ENCODE measurements around the gene SNX9. TPM values are rescaled to one million over a fixed set of nuclear protein-coding genes. Genes with fewer than 3 reads are reported as not detected.
A peak's percentile ranks its signal among the peaks of the same experiment; 100 is the strongest.

The SNX9 gene
- total RNA-seq (2021; fragmentation: NEBNext Ultra II Directional; extraction: Animal tissue kit (Norgen Biotek cat#: 25700)) (23.1 and 23.2 TPM in 2 replicates), polyA plus RNA-seq (2011; rRNA removed) (10.9 and 11.8 TPM in 2 replicates), polyA minus RNA-seq (2011; rRNA and poly(A)+ RNA removed) (15.1 and 15.9 TPM in 2 replicates)
- polyA plus RNA-seq (2011; cell fraction: cytosol; rRNA removed) = 17.8 TPM
- 14.7 TPM for polyA plus RNA-seq (2011; cell fraction: nucleus; rRNA removed)
- 14.0 to 18.2 TPM (median 16.2 TPM) in 4 replicates for polyA plus RNA-seq (2012, experiment 1 of 2)
- polyA plus RNA-seq (2012, experiment 2 of 2) = 3.6 TPM
- 20.5 TPM for polyA plus RNA-seq (2013, experiment 1 of 2)
- 20.3 TPM for polyA plus RNA-seq (2013, experiment 2 of 2)
- 11.9 TPM for polyA minus RNA-seq (2011; cell fraction: cytosol; rRNA and poly(A)+ RNA removed)
- 10.2 TPM for polyA minus RNA-seq (2011; cell fraction: nucleus; rRNA and poly(A)+ RNA removed)
- long read RNA-seq, experiment 1, full-length matches to known transcripts = 6 of 26 reads
- long read RNA-seq, experiment 1, partial matches to known transcripts = 16 of 26 reads
- long read RNA-seq, experiment 1, other reads (novel, unspliced or antisense) = 4 of 26 reads
- long read RNA-seq, experiment 2, partial matches to known transcripts = 1 of 2 reads
- long read RNA-seq, experiment 2, other reads (novel, unspliced or antisense) = 1 of 2 reads

DNA sequence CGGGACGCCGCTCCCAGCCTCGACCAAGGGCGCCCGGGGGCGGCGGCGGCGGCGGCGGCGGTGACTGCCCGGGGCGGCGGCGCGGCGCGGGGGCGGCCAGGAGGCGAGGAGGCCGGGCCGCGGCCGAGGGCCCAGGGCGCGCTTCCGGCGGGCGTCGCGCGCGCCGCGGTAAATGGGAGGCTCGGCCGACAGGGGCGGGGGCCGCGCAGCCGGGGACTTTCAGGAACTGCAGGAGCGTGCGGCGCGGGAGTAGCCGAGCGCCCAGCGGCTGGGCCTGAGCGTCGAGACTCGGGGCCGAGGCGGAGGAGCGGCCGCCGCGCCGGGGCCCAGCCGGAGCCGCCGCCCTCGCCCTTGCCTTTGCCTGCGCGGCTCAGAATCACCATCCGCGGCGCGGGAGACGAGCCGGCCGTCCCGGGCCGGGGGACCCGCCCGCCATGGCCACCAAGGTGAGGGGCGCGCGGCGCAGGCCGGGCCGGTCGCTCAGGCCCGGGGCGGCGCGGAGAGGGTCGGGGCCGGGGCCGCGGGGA, at the start of gene SNX9:
Gene SNX9 (plus strand): TSS at position 246 of the 527 bp plus-strand sequence. CDS start 189 bp downstream, at position 435.
- Histone ChIP-seq H2BK20ac (ENCODE audit: low read length) (no peak within 1 kb of the TSS), H3K18ac (ENCODE audit: extremely low read depth, low read length) (peak within 1 kb of the TSS; percentile 87), H2AFZ (ENCODE audit: low read length) (0 out of 2 replicates have a peak within 1 kb of the TSS, but pooled peaks have one; percentile 6), H3K79me1 (ENCODE audit: low read depth, low read length) (no peaks in the 10 kb centered on the region), H3K79me2 (ENCODE audit: control insufficient read depth in 1 of 2, insufficient read depth in 2 of 2, low read length in 2 of 2) (peaks cover 0 to 34% of the 10 kb centered on the region in 2 experiments; a peak in 3 of 4 replicates), H4K8ac (ENCODE audit: extremely low read depth, insufficient read depth, low read length) (peak within 1 kb of the TSS; percentile 93), H2BK15ac (ENCODE audit: low read length) (no peak within 1 kb of the TSS), H4K20me1 (replicated peaks in 1 of 2; ENCODE audit: control insufficient read depth in 1 of 2, insufficient read depth in 2 of 2, low read length in 2 of 2) (no peaks in the 10 kb centered on the region), H3K9me3 (ENCODE audit: insufficient read depth in 2 of 2, low read depth in 1 of 2, low read length in 1 of 2) (no peaks in the 10 kb centered on the region), H3K14ac (ENCODE audit: insufficient read length) (no peak within 1 kb of the TSS), H3K27me3 (replicated peaks in 1 of 4; ENCODE audit: control insufficient read depth in 3 of 4, extremely low read depth in 1 of 4, insufficient read depth in 3 of 4, low read length in 3 of 4) (no peaks in the 10 kb centered on the region), H3K56ac (replicated peaks; ENCODE audit: insufficient read length, low read depth, low read length) (peak within 1 kb of the TSS; percentile 86), H4K5ac (ENCODE audit: insufficient read length, low read depth, low read length) (peak within 1 kb of the TSS; percentile 86), H3K9ac (replicated peaks in 1 of 4; ENCODE audit: extremely low read depth in 1 of 4, low read depth in 3 of 4, low read length in 3 of 4) (peak within 1 kb of the TSS; percentile 54 to 94 (median 74)), H3K4me1 (replicated peaks in 1 of 4; ENCODE audit: control insufficient read depth in 3 of 4, insufficient read depth in 4 of 4, low read length in 3 of 4) (peaks cover 0 to 6% (median 5%) of the 10 kb centered on the region in 4 experiments; a peak in 3 of 7 replicates), H3K27ac (ENCODE audit: low read depth, low read length) (peak within 1 kb of the TSS; percentile 67), H4K91ac (replicated peaks; ENCODE audit: insufficient read length, low read length) (peak within 1 kb of the TSS; percentile 73), H3K4ac (replicated peaks; ENCODE audit: insufficient read length, low read depth, low read length) (peak within 1 kb of the TSS; percentile 85), H3K4me2 (ENCODE audit: insufficient read depth in 1 of 2, low read depth in 2 of 2, low read length in 2 of 2) (peak within 1 kb of the TSS; percentile 72 to 80), H2BK5ac (ENCODE audit: low read depth, low read length) (peak within 1 kb of the TSS; percentile 49; the same call in 1 of the 2 replicates), H3K23me2 (ENCODE audit: low read depth, low read length) (peaks cover 4% of the 10 kb centered on the region), H2AK5ac (ENCODE audit: low read depth, low read length) (no peak within 1 kb of the TSS), H2BK120ac (replicated peaks; ENCODE audit: low read depth, low read length) (peak within 1 kb of the TSS; percentile 33), H3K4me3 (ENCODE audit: extremely low read depth in 1 of 4, insufficient read depth in 2 of 4, low read depth in 3 of 4, low read length in 4 of 4) (peak within 1 kb of the TSS; percentile 65 to 81 (median 66)), H3K36me3 (ENCODE audit: control insufficient read depth in 2 of 4, insufficient read depth in 4 of 4, low read length in 3 of 4) (no peaks in the 10 kb centered on the region), H2BK12ac (ENCODE audit: low read depth, low read length) (no peak within 1 kb of the TSS; the same call in 1 of the 2 replicates), H3K23ac (ENCODE audit: insufficient read length) (no peak within 1 kb of the TSS)
- peak in 1 of 2 experiments; percentile 72 for DNase-seq (ENCODE audit: low read depth in 1 of 2, low spot score in 2 of 2)
- CTCF ChIA-PET (ENCODE audit: partially characterized antibody) = no interaction called here
- 1% methylated on average over 19 of the region's 92 CpGs; no CpG with 5 or more reads in 1 of the 2 experiments for WGBS, 2 experiments (ENCODE audit: extremely low coverage in 1 of 2, insufficient coverage in 1 of 2, insufficient read length in 1 of 2, insufficient replicate concordance in 2 of 2, low coverage in 1 of 2, low lambda C conversion rate in 2 of 2, missing lambda C conversion rate in 1 of 2)
- POLR2A ChIA-PET (ENCODE audit: partially characterized antibody) = interaction anchor here (0.8 to 1.0 kb wide), 3 partner anchors 9 to 171 kb away, joined by 3 to 6 read pairs (median 3); no protein-coding TSS in a partner anchor
- FAIRE-seq = no peak
- TF ChIP-seq POLR2A (IDR thresholded peaks at IDR 0.05; ENCODE audit: control extremely low read depth in 1 of 2, low read depth in 2 of 2, low read length in 2 of 2) (peak in 1 of 2 experiments; percentile 35; a peak in 1 of 3 replicates), GABPA (IDR thresholded peaks at IDR 0.05; ENCODE audit: borderline replicate concordance, insufficient read depth, low read length) (0 out of 2 replicates have a peak, but pooled peaks have one; percentile 6), CBX8 (IDR thresholded peaks at IDR 0.05; ENCODE audit: borderline replicate concordance, low read depth, low read length) (no peak), CHD2 (IDR thresholded peaks at IDR 0.05; ENCODE audit: low read length) (no peak), TBP (IDR thresholded peaks at IDR 0.05; ENCODE audit: low read depth, low read length) (peak; percentile 11; the same call in 1 of the 2 replicates), EGR1 (IDR thresholded peaks at IDR 0.05; ENCODE audit: borderline replicate concordance, low read depth, low read length) (no peak), ASH2L (IDR thresholded peaks at IDR 0.05; ENCODE audit: low read length) (no peak), PHF8 (conservative IDR thresholded peaks at IDR 0.05; ENCODE audit: low read depth, low read length) (peak; percentile 65; the same call in 1 of the 2 replicates), TAF1 (IDR thresholded peaks at IDR 0.05; ENCODE audit: low read depth, low read length) (peak; percentile 71)
- TF ChIP-seq, protein P1, sequence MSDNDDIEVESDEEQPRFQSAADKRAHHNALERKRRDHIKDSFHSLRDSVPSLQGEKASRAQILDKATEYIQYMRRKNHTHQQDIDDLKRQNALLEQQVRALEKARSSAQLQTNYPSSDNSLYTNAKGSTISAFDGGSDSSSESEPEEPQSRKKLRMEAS (IDR thresholded peaks at IDR 0.05) = peak; percentile 50; the same call in 1 of the 2 replicates

Measured in H1 (cell line).